Measurements from ENCODE around the gene SOD3.

Gene SOD3

GRCh38 chr4:24805566-24805965, 10.2 kb downstream of the SOD3 start:
- Histone ChIP-seq H3K4me3 (ENCODE audit: low read depth in 1 of 2, low read length in 2 of 2) (no peak overlapping the region), H3K9me3 (ENCODE audit: control insufficient read depth in 1 of 2, low read length in 2 of 2) (no peaks in the 10 kb centered on the region), H3K27me3 (ENCODE audit: low read depth, low read length) (no peaks in the 10 kb centered on the region), H3K27ac (ENCODE audit: low read length) (no peak overlapping the region), H3K4me1 (ENCODE audit: control insufficient read depth in 1 of 2, insufficient read depth in 2 of 2, low read length in 2 of 2) (peaks cover 0 to 21% of the 10 kb centered on the region in 2 donors), H3K36me3 (ENCODE audit: control insufficient read depth in 1 of 2, insufficient read depth in 2 of 2, low read length in 2 of 2) (peaks cover 0 to 4% of the 10 kb centered on the region in 2 donors)

DNA sequence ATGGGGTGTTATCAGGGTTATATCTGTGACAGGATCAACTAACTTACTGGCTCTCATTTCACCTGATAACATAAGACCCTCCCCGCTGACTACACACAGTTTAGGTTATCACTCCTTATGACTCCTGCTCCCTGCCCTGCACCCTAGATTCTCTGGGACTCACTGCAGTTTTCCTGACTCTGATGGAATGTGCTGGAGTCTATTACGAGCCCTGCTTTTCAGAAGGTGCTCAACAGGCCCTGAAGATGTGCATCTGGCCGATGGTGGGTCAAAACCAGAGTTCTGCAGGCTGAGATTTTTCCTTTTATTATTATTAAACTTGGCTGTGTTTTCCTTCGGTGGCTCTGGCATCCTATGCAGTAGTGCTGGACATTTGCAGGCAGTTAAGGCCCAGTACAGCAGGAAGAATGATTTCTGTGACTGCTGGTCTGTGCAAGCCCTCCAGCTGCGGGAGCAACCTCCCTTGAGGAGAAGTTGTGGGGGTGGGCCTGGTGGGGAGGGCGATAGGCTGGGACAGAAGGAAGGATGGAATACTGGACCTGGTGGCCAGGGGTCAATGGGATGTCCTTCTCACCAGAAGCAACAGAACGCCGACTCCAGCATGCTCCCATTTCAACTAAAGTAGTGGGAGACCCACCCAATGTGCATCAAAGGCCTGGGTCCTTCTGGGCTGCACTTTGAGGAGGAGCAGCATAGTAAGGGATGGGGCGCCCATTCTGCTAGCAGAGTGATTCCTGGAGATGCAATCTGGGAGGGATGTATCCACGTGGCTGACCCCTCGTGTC, 11.0 kb downstream of the SOD3 start:
- Histone ChIP-seq H3K27me3 (ENCODE audit: low read depth, low read length) (no peaks in the 10 kb centered on the region), H3K4me3 (ENCODE audit: low read depth in 1 of 2, low read length in 2 of 2) (no peak overlapping the region), H3K36me3 (ENCODE audit: control insufficient read depth in 1 of 2, insufficient read depth in 2 of 2, low read length in 2 of 2) (peaks cover 0 to 4% of the 10 kb centered on the region in 2 donors), H3K9me3 (ENCODE audit: control insufficient read depth in 1 of 2, low read length in 2 of 2) (no peaks in the 10 kb centered on the region), H3K27ac (ENCODE audit: low read length) (no peak overlapping the region), H3K4me1 (ENCODE audit: control insufficient read depth in 1 of 2, insufficient read depth in 2 of 2, low read length in 2 of 2) (peaks cover 0 to 14% of the 10 kb centered on the region in 2 donors)

GRCh38 chr4:24807611-24808010, 12.2 kb downstream of the SOD3 start:
- no peak overlapping the region for H3K27ac ChIP-seq (ENCODE audit: low read length)

GRCh38 chr4:24808261-24808660, 12.9 kb downstream of the SOD3 start:
- H3K9me3 ChIP-seq (ENCODE audit: control insufficient read depth in 1 of 2, low read length in 2 of 2) = peaks cover 0 to 3% of the 10 kb centered on the region in 2 donors
- H3K36me3 ChIP-seq (ENCODE audit: control insufficient read depth in 1 of 2, insufficient read depth in 2 of 2, low read length in 2 of 2) = peaks cover 0 to 8% of the 10 kb centered on the region in 2 donors
- H3K4me1 ChIP-seq (ENCODE audit: control insufficient read depth in 1 of 2, insufficient read depth in 2 of 2, low read length in 2 of 2) = peaks cover 0 to 12% of the 10 kb centered on the region in 2 donors
- H3K4me3 ChIP-seq (ENCODE audit: low read depth in 1 of 2, low read length in 2 of 2) = no peak overlapping the region
- H3K27me3 ChIP-seq (ENCODE audit: low read depth, low read length) = no peaks in the 10 kb centered on the region
- no peak overlapping the region for H3K27ac ChIP-seq (ENCODE audit: low read length)

More at GRCh38 chr4:24807611-24808010, 12.2 kb downstream of the SOD3 start:
- peaks cover 0 to 12% of the 10 kb centered on the region in 2 donors for H3K4me1 ChIP-seq (ENCODE audit: control insufficient read depth in 1 of 2, insufficient read depth in 2 of 2, low read length in 2 of 2)
- no peak overlapping the region for H3K4me3 ChIP-seq (ENCODE audit: low read depth in 1 of 2, low read length in 2 of 2)
- no peaks in the 10 kb centered on the region for H3K27me3 ChIP-seq (ENCODE audit: low read depth, low read length)
- no peaks in the 10 kb centered on the region for H3K9me3 ChIP-seq (ENCODE audit: control insufficient read depth in 1 of 2, low read length in 2 of 2)
- H3K36me3 ChIP-seq (ENCODE audit: control insufficient read depth in 1 of 2, insufficient read depth in 2 of 2, low read length in 2 of 2) = peaks cover 0 to 4% of the 10 kb centered on the region in 2 donors

GRCh38 chr4:24808955-24809354, 13.6 kb downstream of the SOD3 start:
- Histone ChIP-seq H3K36me3 (ENCODE audit: control insufficient read depth in 1 of 2, insufficient read depth in 2 of 2, low read length in 2 of 2) (peaks cover 0 to 8% of the 10 kb centered on the region in 2 donors), H3K9me3 (ENCODE audit: control insufficient read depth in 1 of 2, low read length in 2 of 2) (peaks cover 0 to 3% of the 10 kb centered on the region in 2 donors), H3K4me3 (ENCODE audit: low read depth in 1 of 2, low read length in 2 of 2) (no peak overlapping the region), H3K27me3 (ENCODE audit: low read depth, low read length) (no peaks in the 10 kb centered on the region), H3K4me1 (ENCODE audit: control insufficient read depth in 1 of 2, insufficient read depth in 2 of 2, low read length in 2 of 2) (peaks cover 0 to 12% of the 10 kb centered on the region in 2 donors), H3K27ac (ENCODE audit: low read length) (peak overlapping the region; percentile 29)

- Histone ChIP-seq H3K4me3 (ENCODE audit: low read depth in 1 of 2, low read length in 2 of 2) (no peak overlapping the region), H3K27ac (ENCODE audit: low read length) (peak overlapping the region; percentile 29), H3K4me1 (ENCODE audit: control insufficient read depth in 1 of 2, insufficient read depth in 2 of 2, low read length in 2 of 2) (peaks cover 0 to 12% of the 10 kb centered on the region in 2 donors), H3K36me3 (ENCODE audit: control insufficient read depth in 1 of 2, insufficient read depth in 2 of 2, low read length in 2 of 2) (peaks cover 0 to 8% of the 10 kb centered on the region in 2 donors), H3K27me3 (ENCODE audit: low read depth, low read length) (no peaks in the 10 kb centered on the region), H3K9me3 (ENCODE audit: control insufficient read depth in 1 of 2, low read length in 2 of 2) (peaks cover 0 to 3% of the 10 kb centered on the region in 2 donors)
These were observed 14.0 kb downstream of the SOD3 start for GRCh38 chr4:24809376-24809775.

GRCh38 chr4:24809815-24810405, 14.5 kb downstream of the SOD3 start:
- Histone ChIP-seq H3K4me3 (ENCODE audit: low read depth in 1 of 2, low read length in 2 of 2) (no peak overlapping the region), H3K27me3 (ENCODE audit: low read depth, low read length) (no peaks in the 10 kb centered on the region), H3K36me3 (ENCODE audit: control insufficient read depth in 1 of 2, insufficient read depth in 2 of 2, low read length in 2 of 2) (peaks cover 0 to 8% of the 10 kb centered on the region in 2 donors), H3K4me1 (ENCODE audit: control insufficient read depth in 1 of 2, insufficient read depth in 2 of 2, low read length in 2 of 2) (peaks cover 0 to 8% of the 10 kb centered on the region in 2 donors), H3K27ac (ENCODE audit: low read length) (peak overlapping the region; percentile 29), H3K9me3 (ENCODE audit: control insufficient read depth in 1 of 2, low read length in 2 of 2) (peaks cover 0 to 3% of the 10 kb centered on the region in 2 donors)

GRCh38 chr4:24810871-24811631, 15.7 kb downstream of the SOD3 start:
- H3K27ac ChIP-seq (ENCODE audit: low read length) = no peak overlapping the region

GRCh38 chr4:24813732-24814131, 18.4 kb downstream of the SOD3 start:
- Histone ChIP-seq H3K36me3 (ENCODE audit: control insufficient read depth in 1 of 2, insufficient read depth in 2 of 2, low read length in 2 of 2) (peaks cover 16 to 28% of the 10 kb centered on the region in 2 donors), H3K4me1 (ENCODE audit: control insufficient read depth in 1 of 2, insufficient read depth in 2 of 2, low read length in 2 of 2) (no peaks in the 10 kb centered on the region), H3K27me3 (ENCODE audit: low read depth, low read length) (no peaks in the 10 kb centered on the region), H3K4me3 (ENCODE audit: low read depth in 1 of 2, low read length in 2 of 2) (no peak overlapping the region), H3K9me3 (ENCODE audit: control insufficient read depth in 1 of 2, low read length in 2 of 2) (peaks cover 0 to 3% of the 10 kb centered on the region in 2 donors), H3K27ac (ENCODE audit: low read length) (no peak overlapping the region)

More at GRCh38 chr4:24810871-24811631, 15.7 kb downstream of the SOD3 start:
- H3K4me1 ChIP-seq (ENCODE audit: control insufficient read depth in 1 of 2, insufficient read depth in 2 of 2, low read length in 2 of 2) = peaks cover 0 to 2% of the 10 kb centered on the region in 2 donors
- H3K9me3 ChIP-seq (ENCODE audit: control insufficient read depth in 1 of 2, low read length in 2 of 2) = peaks cover 0 to 3% of the 10 kb centered on the region in 2 donors
- peaks cover 0 to 12% of the 10 kb centered on the region in 2 donors for H3K36me3 ChIP-seq (ENCODE audit: control insufficient read depth in 1 of 2, insufficient read depth in 2 of 2, low read length in 2 of 2)
- no peak overlapping the region for H3K4me3 ChIP-seq (ENCODE audit: low read depth in 1 of 2, low read length in 2 of 2)
- no peaks in the 10 kb centered on the region for H3K27me3 ChIP-seq (ENCODE audit: low read depth, low read length)

GRCh38 chr4:24816797-24817196, 21.4 kb downstream of the SOD3 start:
- Histone ChIP-seq H3K27me3 (ENCODE audit: low read depth, low read length) (no peaks in the 10 kb centered on the region), H3K36me3 (ENCODE audit: control insufficient read depth in 1 of 2, insufficient read depth in 2 of 2, low read length in 2 of 2) (peaks cover 19 to 41% of the 10 kb centered on the region in 2 donors), H3K4me3 (ENCODE audit: low read depth in 1 of 2, low read length in 2 of 2) (no peak overlapping the region), H3K27ac (ENCODE audit: low read length) (no peak overlapping the region), H3K9me3 (ENCODE audit: control insufficient read depth in 1 of 2, low read length in 2 of 2) (peaks cover 0 to 3% of the 10 kb centered on the region in 2 donors), H3K4me1 (ENCODE audit: control insufficient read depth in 1 of 2, insufficient read depth in 2 of 2, low read length in 2 of 2) (no peaks in the 10 kb centered on the region)

DNA sequence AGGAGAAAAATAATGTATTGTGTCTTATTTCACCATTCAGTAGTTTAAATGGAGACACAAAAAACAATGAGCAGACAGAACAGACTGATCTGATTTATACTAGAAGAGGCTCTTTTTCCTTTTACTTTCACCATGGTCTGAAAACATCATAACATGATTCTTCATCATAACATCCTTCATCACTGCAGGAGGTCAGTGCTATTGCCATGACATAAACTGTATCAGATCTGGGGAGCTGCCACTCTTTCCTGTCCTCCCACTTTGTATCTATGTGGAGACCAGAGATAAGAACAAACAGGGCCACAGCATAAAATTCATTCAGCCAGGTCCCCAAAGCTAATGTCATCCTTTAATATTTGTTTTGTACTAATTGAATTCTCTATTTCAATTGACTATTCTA, 25.2 kb downstream of the SOD3 start:
- no peaks in the 10 kb centered on the region for H3K9me3 ChIP-seq (ENCODE audit: control insufficient read depth in 1 of 2, low read length in 2 of 2)
- no peak overlapping the region for H3K4me3 ChIP-seq (ENCODE audit: low read depth in 1 of 2, low read length in 2 of 2)
- H3K4me1 ChIP-seq (ENCODE audit: control insufficient read depth in 1 of 2, insufficient read depth in 2 of 2, low read length in 2 of 2) = peaks cover 0 to 4% of the 10 kb centered on the region in 2 donors
- H3K27ac ChIP-seq (ENCODE audit: low read length) = no peak overlapping the region
- peaks cover 19 to 34% of the 10 kb centered on the region in 2 donors for H3K36me3 ChIP-seq (ENCODE audit: control insufficient read depth in 1 of 2, insufficient read depth in 2 of 2, low read length in 2 of 2)
- no peaks in the 10 kb centered on the region for H3K27me3 ChIP-seq (ENCODE audit: low read depth, low read length)
